HEK293 (cell line): ENCODE results near the gene ARL3.

Experiments used
- CTCF ChIA-PET: fragments of 350-600 bp; formaldehyde crosslinking; extraction: SDS; loops from one replicate; lab custom pipeline; 2021; ENCODE audit warnings: antibody characterized with exemption; lab: Yijun Ruan, JAX
- POLR2A ChIA-PET: fragments of 300-600 bp; formaldehyde crosslinking; extraction: SDS; loops from one replicate; lab custom pipeline; 2020; ENCODE audit warnings: antibody characterized with exemption, inconsistent platforms; lab: Yijun Ruan, JAX
- H3K27ac ChIP-seq: fragments of 200-500 bp; sonication (Bioruptor generic); 2 replicates; pipeline ENCODE4 v1.5.1; 2014; ENCODE audit warnings: low read depth, low read length, control low read depth, inconsistent platforms; ENCODE audit errors: extremely low read depth
- H3K36me3 ChIP-seq, 2 experiments: fragments of 200-500 bp in 1 of 2; sonication (Bioruptor generic) in 1 of 2; 1 replicate in 1 of 2; 2 replicates in 1 of 2; pipeline ENCODE4 v1.5.1; 2014 to 2017; ENCODE audit warnings: inconsistent platforms in 2 of 2, low read length in 2 of 2; ENCODE audit not compliant: control insufficient read depth in 2 of 2, insufficient read depth in 1 of 2
- H3K4me1 ChIP-seq: fragments of 200-500 bp; sonication (Bioruptor generic); 2 replicates; pipeline ENCODE4 v1.5.1; 2014; ENCODE audit warnings: mild to moderate bottlenecking, low read length, inconsistent platforms; ENCODE audit not compliant: control insufficient read depth, insufficient read depth
- H3K4me3 ChIP-seq: 2 replicates; pipeline ENCODE4 v1.5.1; 2011; ENCODE audit warnings: low read depth, mild to moderate bottlenecking, control low read depth, low read length, moderate library complexity
- H3K9me3 ChIP-seq: fragments of 200-500 bp; sonication (Bioruptor generic); 2 replicates; pipeline ENCODE4 v1.5.1; 2014; ENCODE audit warnings: low read depth, low read length, inconsistent platforms; ENCODE audit not compliant: control insufficient read depth, insufficient read depth
- ATF2 ChIP-seq: fragments of 450-650 bp; formaldehyde crosslinking; IDR thresholded peaks from 2 replicates; pipeline ENCODE4 v1.5.1; 2016; ENCODE audit warnings: missing biosample characterization, missing genetic modification characterization, low read depth
- FEZF1 ChIP-seq: fragments of 450-650 bp; formaldehyde crosslinking; IDR thresholded peaks from 2 replicates; pipeline ENCODE4 v1.5.1; 2016; ENCODE audit warnings: missing biosample characterization, missing genetic modification characterization
- KLF16 ChIP-seq: fragments of 450-650 bp; formaldehyde crosslinking; IDR thresholded peaks from 2 replicates; pipeline ENCODE4 v1.5.1; 2017; ENCODE audit warnings: missing biosample characterization, missing genetic modification characterization
- OVOL3 ChIP-seq: fragments of 450-650 bp; formaldehyde crosslinking; IDR thresholded peaks from 2 replicates; pipeline ENCODE4 v1.5.1; 2016; ENCODE audit warnings: missing biosample characterization, missing genetic modification characterization
- PRDM6 ChIP-seq: fragments of 450-650 bp; formaldehyde crosslinking; IDR thresholded peaks from 2 replicates; pipeline ENCODE4 v1.5.1; 2017; ENCODE audit warnings: missing biosample characterization, missing genetic modification characterization
- SALL2 ChIP-seq: fragments of 450-650 bp; formaldehyde crosslinking; IDR thresholded peaks from 2 replicates; pipeline ENCODE4 v1.5.0; 2017; ENCODE audit warnings: missing biosample characterization, mild to moderate bottlenecking, missing genetic modification characterization, borderline replicate concordance
- SP2 ChIP-seq: fragments of 450-650 bp; formaldehyde crosslinking; IDR thresholded peaks from 2 replicates; pipeline ENCODE4 v1.5.1; 2016; ENCODE audit warnings: missing biosample characterization, missing genetic modification characterization
- ZBTB17 ChIP-seq: fragments of 450-650 bp; formaldehyde crosslinking; IDR thresholded peaks from 2 replicates; pipeline ENCODE4 v1.5.1; 2016; ENCODE audit warnings: missing biosample characterization, missing genetic modification characterization
- ZBTB20 ChIP-seq: fragments of 450-650 bp; formaldehyde crosslinking; IDR thresholded peaks from 2 replicates; pipeline ENCODE4 v1.5.1; 2016; ENCODE audit warnings: missing biosample characterization, missing genetic modification characterization
- ZIC2 ChIP-seq: fragments of 450-650 bp; formaldehyde crosslinking; IDR thresholded peaks from 2 replicates; pipeline ENCODE4 v1.5.1; 2016; ENCODE audit warnings: missing biosample characterization, missing genetic modification characterization
- ZNF112 ChIP-seq: fragments of 450-650 bp; formaldehyde crosslinking; IDR thresholded peaks from 2 replicates; pipeline ENCODE4 v1.5.0; 2017; ENCODE audit warnings: missing biosample characterization, missing genetic modification characterization
- ZNF19 ChIP-seq: fragments of 450-650 bp; formaldehyde crosslinking; IDR thresholded peaks from 2 replicates; pipeline ENCODE4; 2016; ENCODE audit warnings: missing biosample characterization, missing genetic modification characterization, low read depth
- ZNF335 ChIP-seq: fragments of 450-650 bp; formaldehyde crosslinking; conservative IDR thresholded peaks from 2 replicates; pipeline ENCODE4 v1.5.1; 2016; ENCODE audit warnings: missing biosample characterization, missing genetic modification characterization
- ZNF37A ChIP-seq: fragments of 450-650 bp; IDR thresholded peaks from 2 replicates; pipeline ENCODE4 v1.5.1; 2018; ENCODE audit warnings: missing biosample characterization, missing genetic modification characterization
- ZNF398 ChIP-seq: fragments of 450-650 bp; formaldehyde crosslinking; IDR thresholded peaks from 2 replicates; pipeline ENCODE4 v1.5.1; 2017; ENCODE audit warnings: missing biosample characterization, missing genetic modification characterization
- ZNF510 ChIP-seq: fragments of 450-650 bp; formaldehyde crosslinking; IDR thresholded peaks from 2 replicates; pipeline ENCODE4 v1.5.1; 2018; ENCODE audit warnings: mild to moderate bottlenecking, missing genetic modification characterization, missing biosample characterization; ENCODE audit not compliant: insufficient replicate concordance
- ZNF549 ChIP-seq: fragments of 450-650 bp; IDR thresholded peaks from 2 replicates; pipeline ENCODE4 v1.5.1; 2018; ENCODE audit warnings: missing biosample characterization, missing genetic modification characterization, mild to moderate bottlenecking, inconsistent platforms, moderate library complexity
- ZNF558 ChIP-seq: fragments of 450-650 bp; formaldehyde crosslinking; IDR thresholded peaks from 2 replicates; pipeline ENCODE4 v1.5.1; 2016; ENCODE audit warnings: missing biosample characterization, missing genetic modification characterization
- ZNF600 ChIP-seq: fragments of 450-650 bp; formaldehyde crosslinking; IDR thresholded peaks from 2 replicates; pipeline ENCODE4 v1.5.1; 2016; ENCODE audit warnings: missing biosample characterization, missing genetic modification characterization
- ZNF629 ChIP-seq: fragments of 450-650 bp; formaldehyde crosslinking; IDR thresholded peaks from 2 replicates; pipeline ENCODE4 v1.5.1; 2017; ENCODE audit warnings: missing biosample characterization, missing genetic modification characterization
- ZNF660 ChIP-seq: fragments of 450-650 bp; IDR thresholded peaks from 2 replicates; pipeline ENCODE4 v1.5.1; 2018; ENCODE audit warnings: missing biosample characterization, mild to moderate bottlenecking, missing genetic modification characterization
- ZNF664 ChIP-seq: fragments of 450-650 bp; formaldehyde crosslinking; IDR thresholded peaks from 2 replicates; pipeline ENCODE4 v1.5.1; 2016; ENCODE audit warnings: missing biosample characterization, missing genetic modification characterization
- ZNF843 ChIP-seq: fragments of 450-650 bp; formaldehyde crosslinking; IDR thresholded peaks from 2 replicates; pipeline ENCODE4 v1.5.1; 2016; ENCODE audit warnings: missing biosample characterization, missing genetic modification characterization

Gene ARL3

GRCh38 chr10:102710609-102711008 lies 3.6 kb downstream of the ARL3 start:
- no peaks in the 10 kb centered on the region for H3K9me3 ChIP-seq
- no peak overlapping the region for H3K4me3 ChIP-seq
- POLR2A ChIA-PET = interaction anchor here (1.3 kb wide), 2 partner anchors 32 to 66 kb away, joined by 3 to 4 read pairs; no protein-coding TSS in a partner anchor
- peak overlapping the region; percentile 42 for H3K27ac ChIP-seq
- H3K36me3 ChIP-seq = no peaks in the 10 kb centered on the region
- TF ChIP-seq ZNF398 (tag by site-specific recombination) (no peak), ZNF664 (tag by site-specific recombination) (peak; percentile 54), ZNF660 (0 out of 2 replicates have a peak, but pooled peaks have one; percentile 13), ZBTB17 (0 out of 2 replicates have a peak, but pooled peaks have one; percentile 24), ZNF19 (tag by site-specific recombination) (no peak), PRDM6 (tag by site-specific recombination) (peak; percentile 90), ZNF549 (tag by site-specific recombination) (no peak), KLF16 (tag by site-specific recombination) (no peak), ZIC2 (tag by site-specific recombination) (peak; percentile 53; the same call in 1 of the 2 replicates), ATF2 (tag by site-specific recombination) (no peak), ZNF558 (tag by site-specific recombination) (no peak), SP2 (tag by site-specific recombination) (no peak), FEZF1 (peak; percentile 16; the same call in 1 of the 2 replicates), ZNF843 (tag by site-specific recombination) (peak; percentile 47; the same call in 1 of the 2 replicates), SALL2 (tag by site-specific recombination) (no peak), ZNF112 (tag by site-specific recombination) (no peak), ZNF510 (tag by site-specific recombination) (no peak), ZNF600 (tag by site-specific recombination) (peak; percentile 80), ZNF335 (tag by site-specific recombination) (peak; percentile 35; the same call in 1 of the 2 replicates), ZNF37A (tag by site-specific recombination) (no peak), ZNF629 (tag by site-specific recombination) (peak; percentile 36; the same call in 1 of the 2 replicates), OVOL3 (tag by site-specific recombination) (no peak), ZBTB20 (tag by site-specific recombination) (peak; percentile 69)
- H3K4me1 ChIP-seq = peaks cover 17% of the 10 kb centered on the region
- CTCF ChIA-PET = interaction anchor here (0.6 to 6.7 kb wide), 5 partner anchors 11 to 52 kb away, joined by 3 to 57 read pairs (median 5); no protein-coding TSS in a partner anchor
